Sigmoid colon (tissue), 4 donors: ENCODE results near the gene DDX1.

ENCODE experiments used
- EP300 ChIP-seq, 4 donors: sonication (generic); formaldehyde crosslinking; IDR thresholded peaks; one replicate each; pipeline ENCODE4 v1.6.1; 2017; ENCODE audit warnings: antibody characterized with exemption in 4 of 4
- POLR2A ChIP-seq, 2 donors: fragments of 450-650 bp; IDR thresholded peaks; one replicate each; pipeline ENCODE4 v1.6.1; 2016; ENCODE audit warnings: antibody characterized with exemption in 2 of 2, mild to moderate bottlenecking in 2 of 2, moderate library complexity in 2 of 2
- TF ChIP-seq, protein P1 (sequence below), 4 experiments: fragments of 450-650 bp in 3 of 4; fragments of 200-600 bp in 1 of 4; IDR thresholded peaks; one replicate each; pipeline ENCODE4 v1.5.1; 2016 to 2019; ENCODE audit warnings: antibody characterized with exemption in 4 of 4, mild to moderate bottlenecking in 3 of 4, moderate library complexity in 2 of 4

DNA sequence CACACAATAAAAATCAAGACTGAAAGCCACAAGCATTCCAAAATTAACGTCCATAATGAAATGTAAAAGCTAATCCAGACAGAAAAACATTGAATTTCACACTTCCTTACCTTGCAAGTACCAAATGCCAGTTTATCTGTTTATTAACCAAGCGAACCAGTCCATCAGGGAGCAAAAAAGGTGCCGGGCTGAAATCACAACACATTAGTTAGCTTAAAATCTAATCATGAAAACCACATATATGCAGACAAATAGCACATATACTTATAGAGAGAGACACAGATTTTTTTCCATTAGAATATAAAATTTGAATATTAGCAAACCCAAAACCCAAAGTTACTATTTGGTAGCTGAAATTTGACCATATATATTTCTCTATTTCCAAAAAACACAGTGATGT lies 37.7 kb upstream of the DDX1 start:
- TF ChIP-seq, protein P1, sequence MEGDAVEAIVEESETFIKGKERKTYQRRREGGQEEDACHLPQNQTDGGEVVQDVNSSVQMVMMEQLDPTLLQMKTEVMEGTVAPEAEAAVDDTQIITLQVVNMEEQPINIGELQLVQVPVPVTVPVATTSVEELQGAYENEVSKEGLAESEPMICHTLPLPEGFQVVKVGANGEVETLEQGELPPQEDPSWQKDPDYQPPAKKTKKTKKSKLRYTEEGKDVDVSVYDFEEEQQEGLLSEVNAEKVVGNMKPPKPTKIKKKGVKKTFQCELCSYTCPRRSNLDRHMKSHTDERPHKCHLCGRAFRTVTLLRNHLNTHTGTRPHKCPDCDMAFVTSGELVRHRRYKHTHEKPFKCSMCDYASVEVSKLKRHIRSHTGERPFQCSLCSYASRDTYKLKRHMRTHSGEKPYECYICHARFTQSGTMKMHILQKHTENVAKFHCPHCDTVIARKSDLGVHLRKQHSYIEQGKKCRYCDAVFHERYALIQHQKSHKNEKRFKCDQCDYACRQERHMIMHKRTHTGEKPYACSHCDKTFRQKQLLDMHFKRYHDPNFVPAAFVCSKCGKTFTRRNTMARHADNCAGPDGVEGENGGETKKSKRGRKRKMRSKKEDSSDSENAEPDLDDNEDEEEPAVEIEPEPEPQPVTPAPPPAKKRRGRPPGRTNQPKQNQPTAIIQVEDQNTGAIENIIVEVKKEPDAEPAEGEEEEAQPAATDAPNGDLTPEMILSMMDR (IDR thresholded peaks at IDR 0.05) = no peak
- no peak for TF ChIP-seq POLR2A (IDR thresholded peaks at IDR 0.05)
- no peak for TF ChIP-seq EP300 (IDR thresholded peaks at IDR 0.05)
